ENCODE measurements around the gene SLC17A2.
"Not testable (repeated sequence)": the region's sequence is repeated elsewhere in the genome, so short reads cannot be mapped to it uniquely, and the experiment has no call there.

Gene SLC17A2

DNA sequence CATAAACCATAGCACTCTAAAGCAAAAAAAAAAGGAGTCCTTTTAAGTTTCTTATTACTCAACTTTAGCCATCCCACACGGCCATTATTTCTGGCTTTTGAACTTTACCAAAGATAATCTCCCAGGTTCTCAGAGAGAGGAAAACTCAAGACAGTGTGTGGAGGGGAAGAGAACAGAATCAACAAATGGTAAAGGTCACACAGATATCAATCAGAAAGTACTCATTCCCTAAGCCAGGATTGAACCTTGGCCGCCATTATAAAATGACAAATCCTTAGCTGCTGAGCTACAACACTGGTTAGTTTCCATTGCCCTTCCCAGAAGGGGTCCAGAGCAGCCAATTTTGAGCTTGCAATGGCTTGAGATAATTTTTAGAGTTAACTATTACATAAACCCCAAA is 22.0 kb upstream of the SLC17A2 start:
- DNase-seq (ENCODE audit: low read depth in 2 of 2, low spot score in 1 of 2), result no peak

DNA sequence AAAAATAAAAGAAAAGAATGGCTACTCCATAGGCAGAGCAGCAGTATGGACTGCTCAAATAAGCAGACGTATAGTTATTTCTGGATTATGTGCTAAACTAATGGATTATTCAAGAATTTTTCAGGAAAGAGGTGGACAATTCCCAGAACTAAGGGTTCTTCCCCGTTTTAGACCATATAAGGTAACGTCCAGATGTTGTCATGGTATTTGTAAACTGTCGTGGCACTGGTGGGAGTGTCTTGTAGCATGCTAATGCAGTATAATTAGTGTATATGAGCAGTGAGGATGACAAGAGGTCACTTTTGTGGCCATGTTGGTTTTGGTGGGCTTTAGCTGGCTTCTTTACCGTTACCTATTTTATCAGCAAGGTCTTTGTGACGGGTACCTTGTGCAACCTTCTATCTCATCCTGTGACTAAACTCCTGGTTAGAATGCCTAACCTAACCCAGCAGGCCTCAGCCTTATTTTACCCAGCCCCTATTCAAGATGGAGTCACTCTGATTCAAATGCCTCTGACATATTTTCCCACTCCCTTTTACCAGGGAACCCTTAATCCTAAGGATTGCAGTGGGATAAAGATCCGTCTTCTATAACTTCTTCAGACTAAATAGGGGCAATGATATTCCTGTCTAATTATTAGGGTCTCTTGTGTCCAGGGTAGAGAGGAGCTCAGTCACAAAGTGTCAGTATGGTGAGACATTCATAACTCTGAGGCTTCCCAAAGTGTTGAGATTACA is 21.0 kb upstream of the SLC17A2 start:
- DNase-seq (ENCODE audit: low read depth in 2 of 2, low spot score in 1 of 2), result no peak

DNA sequence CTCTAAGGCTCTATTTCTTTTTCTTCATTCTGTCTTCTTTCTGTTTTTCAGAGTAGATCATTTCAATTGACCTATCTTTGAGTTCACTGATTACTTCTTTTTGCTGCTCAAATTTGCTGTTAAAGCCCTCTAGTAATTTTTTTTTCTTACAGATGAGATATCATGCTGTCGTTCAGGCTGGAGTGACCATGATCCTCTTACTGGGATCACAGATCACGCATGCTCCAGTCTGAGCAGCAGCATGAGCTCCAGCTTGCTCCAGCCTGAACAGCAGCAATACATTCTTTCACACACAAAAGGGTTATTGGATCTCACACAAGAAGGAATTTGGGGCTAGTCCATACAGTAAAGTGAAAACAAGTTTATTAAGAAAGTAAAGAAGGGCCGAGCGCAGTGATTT is 19.8 kb upstream of the SLC17A2 start:
- DNase-seq (ENCODE audit: low read depth in 2 of 2, low spot score in 1 of 2), result no peak

DNA sequence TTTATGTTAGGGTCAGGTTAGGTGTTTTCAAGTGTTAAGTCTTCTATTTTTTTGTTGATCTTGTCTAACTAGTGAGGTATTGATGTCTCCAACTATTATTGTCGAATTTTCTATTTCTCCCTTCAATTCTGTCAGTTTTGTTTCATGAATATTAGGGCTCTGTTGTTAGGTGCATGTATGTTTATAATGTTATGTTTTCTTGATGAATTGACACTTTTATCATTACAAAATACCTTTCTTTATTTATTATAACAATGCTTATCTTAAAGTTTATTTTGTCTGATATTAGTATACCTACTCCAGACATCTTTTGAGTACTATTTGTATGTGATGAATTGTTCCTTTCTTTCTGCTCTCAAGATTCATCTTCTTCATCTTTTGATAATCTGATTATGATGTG is 19.2 kb upstream of the SLC17A2 start:
- no peak for DNase-seq (ENCODE audit: low read depth in 2 of 2, low spot score in 1 of 2)

DNA sequence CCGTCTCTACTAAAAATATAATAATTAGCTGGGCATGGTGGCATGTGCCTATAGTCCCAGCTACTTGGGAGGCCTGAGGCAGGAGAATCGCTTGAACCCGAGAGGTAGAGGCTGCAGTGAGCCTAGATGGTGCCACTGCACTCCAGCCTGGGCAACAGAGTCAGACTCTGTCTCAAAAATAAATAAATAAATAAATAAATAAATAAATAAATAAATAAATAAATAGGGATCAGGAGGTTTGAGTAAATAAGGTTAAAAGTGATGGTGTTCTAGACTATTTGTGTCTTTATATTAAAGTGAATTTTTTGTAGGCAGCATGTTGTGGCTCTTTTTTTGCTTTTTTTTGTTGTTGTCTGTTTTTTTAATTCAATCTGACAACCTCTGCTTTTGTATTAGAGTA is 17.0 kb upstream of the SLC17A2 start:
- DNase-seq (ENCODE audit: low read depth in 2 of 2, low spot score in 1 of 2), result not testable (repeated sequence)

DNA sequence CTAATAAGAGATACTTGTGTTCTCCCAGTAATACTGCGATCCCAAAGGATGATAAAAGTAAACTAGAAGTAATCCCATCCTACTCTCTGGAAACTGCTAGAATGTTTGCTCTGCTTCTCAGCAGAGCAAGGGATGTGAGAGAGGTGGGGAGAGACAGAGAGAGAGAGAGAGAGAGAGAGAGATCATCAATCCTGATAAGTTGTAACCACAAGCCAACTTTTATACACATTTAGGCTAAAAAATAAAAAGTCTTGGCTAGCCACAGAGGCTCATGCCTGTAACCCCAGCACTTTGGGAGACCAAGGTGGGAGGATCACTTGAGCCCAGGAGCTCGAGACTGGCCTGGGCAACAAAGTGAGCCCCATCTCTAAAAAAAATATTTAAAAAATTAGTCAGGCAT is 16.1 kb upstream of the SLC17A2 start:
- DNase-seq (ENCODE audit: low read depth in 2 of 2, low spot score in 1 of 2), result no peak

DNA sequence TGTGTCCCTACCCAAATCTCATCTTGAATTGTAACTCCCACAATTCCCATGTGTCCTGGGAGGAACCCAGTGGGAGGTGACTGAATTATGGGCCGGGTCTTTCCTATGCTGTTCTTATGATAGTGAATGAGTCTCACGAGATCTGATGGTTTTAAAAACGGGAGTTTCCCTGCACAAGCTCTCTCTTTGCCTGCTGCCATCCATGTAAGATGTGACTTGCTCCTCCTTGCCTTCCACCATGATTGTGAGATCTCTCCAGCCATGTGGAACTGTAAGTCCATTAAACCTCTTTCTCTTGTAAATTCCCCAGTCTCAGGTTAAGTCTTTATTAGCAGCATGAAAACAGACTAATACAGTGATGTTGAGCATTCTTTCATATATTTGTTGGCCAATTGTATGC is 15.2 kb upstream of the SLC17A2 start:
- not testable (repeated sequence) for DNase-seq (ENCODE audit: low read depth in 2 of 2, low spot score in 1 of 2)

DNA sequence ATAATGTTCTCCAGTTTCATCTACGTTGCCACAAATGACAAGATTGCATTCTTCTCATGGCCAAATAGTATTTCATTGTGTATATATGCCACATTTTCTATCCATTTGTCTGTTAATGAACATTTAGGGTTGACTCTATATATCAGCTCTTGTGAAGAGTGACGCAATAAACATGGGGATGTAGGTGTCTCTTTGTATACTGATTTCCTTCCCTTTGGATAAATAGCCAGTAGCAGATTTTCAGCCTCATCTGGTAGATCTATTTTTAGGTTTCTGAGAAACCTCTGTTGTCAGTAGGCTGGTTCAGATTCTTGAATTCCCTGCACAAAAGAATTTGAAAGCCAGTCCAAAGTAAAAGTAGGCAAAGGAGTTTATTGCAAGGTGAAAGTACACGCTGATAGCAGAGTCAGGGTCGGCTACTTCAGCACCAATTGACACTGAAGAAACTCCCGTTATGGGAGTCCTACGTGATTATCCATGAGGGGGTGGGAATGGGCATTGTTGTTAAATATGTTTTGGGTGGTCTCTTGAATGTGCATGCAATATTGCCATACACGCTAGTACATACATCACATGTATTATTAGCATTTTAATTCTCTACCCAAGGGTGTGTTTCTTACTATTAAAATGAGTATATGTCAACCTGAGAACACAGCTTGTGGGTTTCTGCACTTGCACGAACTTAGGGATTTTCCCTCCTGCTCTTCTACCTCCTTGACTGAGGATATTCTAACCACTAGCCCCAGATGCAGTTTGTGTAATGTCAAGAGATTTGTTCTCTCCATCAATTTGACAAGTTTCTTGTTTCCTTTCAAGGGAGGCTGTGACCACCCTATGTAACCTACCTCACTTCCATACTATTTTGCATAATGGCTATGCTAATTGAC is 14.4 kb upstream of the SLC17A2 start:
- no peak for DNase-seq (ENCODE audit: low read depth in 2 of 2, low spot score in 1 of 2)

DNA sequence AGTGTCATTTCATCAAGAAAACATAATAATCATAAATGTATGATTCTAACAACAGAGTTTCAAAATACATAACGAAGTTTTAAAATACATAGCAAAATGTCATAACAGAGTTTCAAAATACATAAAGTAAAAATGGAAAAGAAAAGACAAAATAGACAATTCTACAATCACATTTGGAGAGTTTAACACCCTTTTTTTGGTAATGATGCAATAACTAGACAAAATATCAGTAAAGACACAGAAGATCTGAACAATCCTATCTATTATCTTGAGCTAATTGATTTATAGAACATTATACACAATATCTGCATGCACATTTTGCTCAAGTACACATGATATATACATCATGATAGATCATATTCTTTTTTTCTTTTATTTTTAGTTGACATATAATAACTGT is 13.4 kb upstream of the SLC17A2 start:
- DNase-seq (ENCODE audit: low read depth in 2 of 2, low spot score in 1 of 2), result no peak

DNA sequence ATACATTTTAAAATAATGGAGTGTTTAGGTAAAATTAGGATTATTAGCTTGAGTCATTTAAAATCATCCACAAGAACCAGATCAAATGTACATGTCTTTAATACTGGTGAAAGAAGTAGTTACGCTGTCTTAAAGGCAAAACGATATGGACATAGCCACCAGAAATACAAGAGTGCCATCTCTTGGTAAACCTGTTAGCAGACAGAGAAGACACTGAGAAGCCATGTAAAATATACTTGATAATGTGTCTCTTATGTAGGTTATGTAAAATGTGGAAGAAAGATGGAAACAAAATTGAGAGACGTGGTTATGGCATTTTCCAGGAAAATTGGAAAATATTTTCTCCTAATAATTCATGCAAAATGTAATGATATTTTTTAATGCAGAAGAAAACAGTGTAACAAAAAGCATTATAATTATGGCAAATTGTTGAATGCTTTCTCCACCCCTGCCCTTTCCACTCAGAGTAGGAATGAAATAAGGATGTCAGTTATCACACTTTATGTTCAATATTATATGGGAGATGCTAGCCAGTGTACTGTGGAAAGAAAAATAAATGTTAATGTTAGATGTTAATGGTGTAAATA is 12.2 kb upstream of the SLC17A2 start:
- no peak for DNase-seq (ENCODE audit: low read depth in 2 of 2, low spot score in 1 of 2)

DNA sequence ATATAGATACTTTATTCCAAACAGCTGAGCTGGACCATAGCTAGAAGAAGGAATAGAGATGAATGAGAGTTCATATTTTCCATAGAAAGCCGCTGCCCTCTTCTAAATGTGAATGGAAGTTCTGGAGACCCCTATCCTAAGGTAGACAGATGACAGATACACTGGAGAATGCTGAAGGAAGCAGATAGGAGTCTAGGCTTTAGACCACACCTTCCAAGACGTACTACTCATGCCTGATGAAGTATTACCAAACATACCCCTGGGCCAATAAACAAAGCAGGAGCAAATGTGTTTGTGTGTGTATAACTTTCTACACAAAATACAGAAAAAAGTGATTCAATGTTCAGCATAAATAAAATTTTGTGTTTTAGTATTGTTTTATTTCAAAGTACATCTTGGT is 9.1 kb upstream of the SLC17A2 start:
- no peak for DNase-seq (ENCODE audit: low read depth in 2 of 2, low spot score in 1 of 2)

DNA sequence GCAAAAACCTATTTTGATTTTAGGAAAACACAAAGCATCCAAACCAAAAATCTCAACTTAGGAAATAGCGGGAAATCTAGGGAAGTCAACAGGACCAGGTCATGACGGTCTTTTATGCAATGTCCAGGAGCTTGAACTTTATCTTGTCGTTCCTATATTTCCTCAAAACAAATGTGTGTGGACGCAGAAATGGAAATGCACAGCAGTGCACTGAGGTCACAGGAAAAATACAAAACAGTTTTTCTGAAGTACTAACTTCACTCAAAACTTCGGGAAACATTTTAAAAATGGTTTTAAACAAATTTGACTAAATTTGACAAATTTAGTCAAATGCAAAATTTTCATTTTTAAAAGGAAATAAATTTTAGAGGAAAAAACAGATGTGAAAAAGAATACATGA is 5.5 kb upstream of the SLC17A2 start:
- DNase-seq (ENCODE audit: low read depth in 2 of 2, low spot score in 1 of 2), result no peak

DNA sequence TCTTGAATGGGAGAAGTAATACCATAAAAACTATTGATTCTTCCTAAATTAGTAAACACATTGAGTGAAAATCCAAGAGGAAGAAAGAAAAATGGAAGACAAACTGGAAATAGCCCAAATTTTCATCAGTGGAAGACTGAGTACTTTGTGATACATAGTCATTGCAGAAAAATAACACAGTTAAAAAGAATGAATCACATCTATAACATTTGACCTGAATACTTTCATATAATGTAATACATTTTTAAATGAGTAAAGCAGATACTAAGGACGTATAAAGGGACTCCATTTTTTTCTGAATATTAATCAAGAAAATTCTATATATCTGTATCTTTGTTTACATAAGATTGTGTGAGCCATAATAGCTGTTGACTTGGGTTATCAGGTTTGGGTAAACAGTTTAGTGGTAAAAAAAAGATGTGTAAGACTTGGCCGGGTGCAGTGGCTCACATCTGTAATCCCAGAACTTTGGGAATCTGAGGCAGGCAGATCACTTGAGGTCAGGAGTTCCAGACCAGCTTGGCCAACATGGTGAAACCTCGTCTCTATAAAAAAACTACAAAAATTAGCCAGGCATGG is 4.3 kb upstream of the SLC17A2 start:
- DNase-seq (ENCODE audit: low read depth in 2 of 2, low spot score in 1 of 2), result no peak

DNA sequence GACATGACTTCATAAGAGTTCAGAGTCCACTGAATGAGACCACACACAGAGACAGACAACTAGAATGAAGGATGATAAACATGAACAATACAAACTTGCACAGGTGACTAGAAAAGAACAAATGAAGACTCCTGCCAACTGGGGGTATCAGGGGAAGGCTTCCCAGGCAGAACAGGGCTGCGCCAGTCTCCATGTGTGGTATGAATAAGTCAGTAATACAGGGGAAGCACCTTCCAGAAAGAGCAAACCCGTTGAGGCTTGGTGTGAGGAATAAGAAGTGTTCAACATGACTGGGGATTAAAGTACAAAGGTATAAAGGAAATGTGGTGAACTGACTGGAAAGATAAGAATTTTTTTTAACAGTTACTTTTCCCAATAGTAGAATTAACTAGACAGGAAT is 3.7 kb upstream of the SLC17A2 start:
- no peak for DNase-seq (ENCODE audit: low read depth in 2 of 2, low spot score in 1 of 2)

DNA sequence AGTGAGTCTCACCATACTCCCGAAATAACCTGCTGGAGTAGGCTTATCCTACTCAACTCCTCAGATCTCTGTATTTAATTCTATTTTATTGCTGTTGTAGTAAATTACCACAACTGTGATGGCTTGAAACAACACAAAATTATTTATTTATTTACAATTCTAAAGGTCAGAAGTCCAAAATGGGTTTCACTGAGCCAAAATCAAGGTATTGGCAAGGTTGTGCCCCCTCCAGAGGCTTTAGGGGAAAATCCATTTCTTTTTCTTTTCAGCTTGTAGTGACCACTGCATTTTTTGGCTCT is 869 bp upstream of the SLC17A2 start:
- DNase-seq (ENCODE audit: low read depth in 2 of 2, low spot score in 1 of 2), result no peak

DNA sequence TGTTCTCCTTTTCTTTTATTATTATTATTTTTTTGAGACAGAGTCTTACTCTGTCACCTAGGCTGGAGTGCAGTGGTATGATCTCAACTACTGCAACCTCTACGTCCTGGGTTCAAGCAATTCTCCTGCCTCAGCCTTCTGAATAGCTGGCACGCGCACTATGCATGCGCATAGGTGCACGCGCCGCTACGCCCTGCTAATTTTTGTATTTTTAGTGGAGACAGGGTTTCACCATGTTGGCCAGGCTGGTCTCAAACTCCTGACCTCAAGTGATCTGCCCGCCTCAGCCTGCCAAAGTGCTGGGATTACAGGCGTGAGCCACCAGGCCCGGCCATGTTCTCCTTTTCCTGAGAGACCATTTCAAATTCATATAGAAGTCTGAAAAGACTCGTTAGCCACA is 706 bp downstream of the SLC17A2 start:
- DNase-seq (ENCODE audit: low read depth in 2 of 2, low spot score in 1 of 2), result not testable (repeated sequence)

DNA sequence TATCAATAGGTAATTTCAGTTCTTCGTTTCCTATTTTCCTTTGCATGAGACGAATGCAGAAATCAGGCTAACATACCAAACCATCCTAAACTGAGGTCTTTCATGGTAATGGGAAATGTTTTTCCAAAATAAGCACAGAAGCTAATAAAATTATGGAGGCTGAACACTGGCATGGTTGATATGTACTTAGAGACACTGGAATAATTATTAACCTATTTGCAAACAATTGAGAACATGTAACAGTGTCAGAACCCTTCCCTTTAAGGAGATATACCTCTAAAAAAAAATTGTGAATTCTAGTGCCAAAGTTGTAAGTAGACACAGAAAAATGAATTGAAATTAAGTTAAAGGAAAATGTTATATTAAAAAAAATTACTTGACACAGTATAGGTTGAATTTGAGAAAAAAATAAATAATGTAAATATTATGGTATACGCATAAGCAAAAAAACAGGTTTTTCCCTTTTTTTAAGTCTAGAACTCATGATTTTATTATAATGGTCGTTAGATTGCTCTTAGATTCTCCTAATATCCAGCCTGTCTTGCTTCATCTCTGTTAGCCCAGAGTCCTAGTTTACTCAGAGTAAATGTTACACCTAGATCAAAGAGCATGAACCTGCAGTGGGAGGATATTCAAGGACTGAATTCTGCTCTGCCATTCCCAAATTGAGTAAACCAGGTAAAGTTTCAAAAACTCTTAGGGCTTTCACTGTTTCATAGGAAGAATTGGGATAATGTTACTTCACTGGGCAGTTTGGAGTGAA is 1.7 kb downstream of the SLC17A2 start:
- no peak for DNase-seq (ENCODE audit: low read depth in 2 of 2, low spot score in 1 of 2)

DNA sequence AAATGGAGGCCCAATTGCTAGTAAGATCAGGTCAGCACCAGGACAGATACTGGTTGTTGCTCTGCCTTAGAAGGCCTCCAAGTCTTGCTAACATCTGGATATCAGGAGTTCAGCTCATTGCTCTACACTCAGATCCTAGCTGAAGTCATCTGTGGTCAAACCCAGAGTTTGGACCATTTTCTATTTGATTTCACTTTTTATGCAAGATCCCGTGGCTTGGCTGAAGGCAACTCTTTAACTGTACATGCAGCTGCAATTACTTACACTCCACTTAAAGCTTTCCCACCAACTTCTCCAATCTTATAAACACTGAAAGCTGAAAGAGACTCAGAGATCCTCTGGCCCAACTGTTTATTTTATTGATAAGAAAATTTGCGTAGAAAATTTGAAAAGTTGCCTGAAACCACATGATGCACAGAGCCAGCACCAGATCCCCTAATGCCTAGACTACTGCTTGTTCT is 2.7 kb downstream of the SLC17A2 start:
- DNase-seq (ENCODE audit: low read depth in 2 of 2, low spot score in 1 of 2), result no peak

DNA sequence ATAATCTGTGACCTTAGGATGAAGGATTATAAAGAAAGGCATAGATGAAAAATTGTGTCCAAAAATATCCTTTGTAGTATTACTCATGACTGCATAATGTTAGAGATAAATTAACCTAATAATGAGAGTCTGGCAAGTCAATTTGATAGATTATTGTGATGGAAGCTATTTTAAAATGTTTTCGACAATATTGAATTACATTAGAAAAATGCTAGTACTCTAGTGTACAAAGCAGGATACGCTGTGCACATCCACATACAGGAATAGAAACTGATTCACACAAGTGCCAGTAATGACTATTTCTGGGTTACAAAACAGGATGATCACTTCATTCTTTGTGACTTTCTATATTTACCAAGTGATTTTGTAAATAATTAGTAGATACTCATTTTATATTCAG is 3.3 kb downstream of the SLC17A2 start:
- no peak for DNase-seq (ENCODE audit: low read depth in 2 of 2, low spot score in 1 of 2)

DNA sequence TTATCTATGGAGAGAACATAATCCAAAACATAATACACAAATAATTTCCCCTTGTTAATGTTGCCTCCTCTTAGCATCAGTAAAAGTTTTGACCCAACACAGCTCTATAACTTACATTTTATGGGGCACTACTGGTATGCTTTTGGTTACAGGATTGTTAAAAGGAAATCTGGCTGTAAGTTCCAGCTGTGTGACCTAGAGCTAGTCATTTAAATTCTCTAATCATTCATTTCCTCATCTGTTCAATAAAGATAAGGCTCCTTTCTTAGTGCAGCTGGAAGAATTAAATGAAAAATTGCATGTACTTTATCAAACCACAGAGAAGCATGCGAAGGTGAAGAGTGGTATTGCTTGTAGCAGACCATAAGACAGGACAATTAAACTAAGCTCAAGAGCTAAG is 4.6 kb downstream of the SLC17A2 start:
- DNase-seq (ENCODE audit: low read depth in 2 of 2, low spot score in 1 of 2), result no peak

DNA sequence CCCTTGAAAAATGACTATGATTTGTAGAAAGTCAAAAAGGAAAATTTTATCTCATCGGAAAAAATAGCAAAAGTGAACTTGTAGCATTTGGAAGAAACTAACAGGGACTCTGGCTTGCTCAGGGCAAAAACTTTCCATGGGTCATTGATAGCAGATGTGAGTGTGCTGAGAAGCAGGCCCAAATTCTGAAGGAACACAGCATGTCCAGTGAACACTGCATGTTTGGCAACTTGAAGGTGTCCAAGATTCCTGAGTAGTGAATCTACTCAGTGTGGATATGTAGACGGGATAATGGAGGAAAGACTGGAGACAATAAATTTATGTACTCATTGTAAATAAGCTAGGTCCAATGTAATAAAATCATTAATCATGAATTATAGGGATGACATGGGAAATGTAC is 8.2 kb downstream of the SLC17A2 start:
- DNase-seq (ENCODE audit: low read depth in 2 of 2, low spot score in 1 of 2), result no peak
